HG02885 (cell line): Measurements from ENCODE around the gene SOCS6.
A peak's percentile ranks its signal among the peaks of the same experiment; 100 is the strongest.
"Not testable (repeated sequence)": the region's sequence is repeated elsewhere in the genome, so short reads cannot be mapped to it uniquely, and the experiment has no call there.

Experiments
- ATAC-seq: cut with Tn5 transposase; IDR thresholded peaks from one replicate; pipeline ENCODE4 v1.9.1; 2021; ENCODE audit warnings: mild to moderate bottlenecking; ENCODE audit not compliant: unreplicated experiment, poor library complexity

Gene SOCS6

GRCh38 chr18:70319187-70319586, 30.3 kb downstream of the SOCS6 start:
- no peak for ATAC-seq

GRCh38 chr18:70321616-70322015, 32.8 kb downstream of the SOCS6 start:
- ATAC-seq, result no peak

GRCh38 chr18:70322385-70322784, 33.5 kb downstream of the SOCS6 start:
- ATAC-seq, result no peak

- no peak for ATAC-seq
These were observed 34.1 kb downstream of the SOCS6 start for GRCh38 chr18:70322928-70323327.

- no peak for ATAC-seq
These were observed 36.1 kb downstream of the SOCS6 start for GRCh38 chr18:70324897-70325296.

GRCh38 chr18:70326255-70326654, 37.4 kb downstream of the SOCS6 start:
- no peak for ATAC-seq

- ATAC-seq, result no peak
These were observed 39.3 kb downstream of the SOCS6 start for GRCh38 chr18:70328169-70328568.

- ATAC-seq, result no peak
These were observed 40.2 kb downstream of the SOCS6 start for GRCh38 chr18:70329071-70329470.

GRCh38 chr18:70330887-70331286, 42.0 kb downstream of the SOCS6 start:
- no peak for ATAC-seq

- ATAC-seq, result no peak
These were observed 42.7 kb downstream of the SOCS6 start for GRCh38 chr18:70331456-70332097.

- ATAC-seq, result no peak
These were observed 43.8 kb downstream of the SOCS6 start for GRCh38 chr18:70332694-70333093.

- ATAC-seq, result no peak
These were observed 44.5 kb downstream of the SOCS6 start for GRCh38 chr18:70333316-70333715.

- no peak for ATAC-seq
These were observed 44.9 kb downstream of the SOCS6 start for GRCh38 chr18:70333757-70334156.

GRCh38 chr18:70334264-70334663, 45.4 kb downstream of the SOCS6 start:
- ATAC-seq, result no peak

GRCh38 chr18:70334728-70335329, 46.0 kb downstream of the SOCS6 start:
- ATAC-seq, result no peak

GRCh38 chr18:70335892-70336726, 47.3 kb downstream of the SOCS6 start:
- ATAC-seq, result no peak

- ATAC-seq, result peak; percentile 64
These were observed 48.5 kb downstream of the SOCS6 start for GRCh38 chr18:70337139-70337972.

- no peak for ATAC-seq
These were observed 50.0 kb downstream of the SOCS6 start for GRCh38 chr18:70338890-70339289.

- ATAC-seq, result no peak
These were observed 51.1 kb downstream of the SOCS6 start for GRCh38 chr18:70339915-70340314.

GRCh38 chr18:70348481-70348880, 59.6 kb downstream of the SOCS6 start:
- ATAC-seq, result not testable (repeated sequence)

- ATAC-seq, result no peak
These were observed 60.5 kb downstream of the SOCS6 start for GRCh38 chr18:70349316-70349715.
